Liver (tissue), 9 donors: ENCODE measurements around the gene HMX3. TPM values are rescaled to one million over a fixed set of nuclear protein-coding genes. Genes with fewer than 3 reads are reported as not detected.

Experiments
- DNase-seq: peaks from one replicate; pipeline ENCODE4 v3.0.0-alpha.2; 2017; ENCODE audit warnings: low spot score
- H3K27ac ChIP-seq, 2 donors: one replicate each; pipeline ENCODE4 v1.7.0; 2013; ENCODE audit warnings: inconsistent platforms in 2 of 2, low read length in 2 of 2, control low read depth in 1 of 2, low read depth in 1 of 2, mild to moderate bottlenecking in 1 of 2
- H3K27me3 ChIP-seq, 4 donors: one replicate each; pipeline versions ENCODE4 v1.6.1 to v1.7.0; 2013; ENCODE audit warnings: low read length in 3 of 4, inconsistent platforms in 1 of 4, mild to moderate bottlenecking in 1 of 4, moderate library complexity in 1 of 4; ENCODE audit not compliant: control insufficient read depth in 4 of 4, insufficient read depth in 4 of 4
- H3K36me3 ChIP-seq, 4 donors: one replicate each; pipeline versions ENCODE4 v1.6.1 to v1.7.0; 2013; ENCODE audit warnings: low read length in 3 of 4, mild to moderate bottlenecking in 3 of 4, low read depth in 1 of 4, moderate library complexity in 1 of 4; ENCODE audit not compliant: control insufficient read depth in 4 of 4, insufficient read depth in 3 of 4
- H3K4me1 ChIP-seq, 4 donors: one replicate each; pipeline versions ENCODE4 v1.6.1 to v1.7.0; 2013; ENCODE audit warnings: low read length in 3 of 4, mild to moderate bottlenecking in 3 of 4, moderate library complexity in 1 of 4; ENCODE audit not compliant: control insufficient read depth in 4 of 4, insufficient read depth in 4 of 4
- H3K4me3 ChIP-seq, 3 donors: one replicate each; pipeline versions ENCODE4 v1.6.1 to v1.7.0; 2013; ENCODE audit warnings: low read length in 3 of 3, control low read depth in 1 of 3, low read depth in 1 of 3, mild to moderate bottlenecking in 1 of 3
- H3K9ac ChIP-seq, 2 donors: one replicate each; pipeline ENCODE4 v1.7.0; 2013; ENCODE audit warnings: low read length in 2 of 2, mild to moderate bottlenecking in 2 of 2, moderate library complexity in 2 of 2, control low read depth in 1 of 2, low read depth in 1 of 2
- H3K9me3 ChIP-seq, 4 donors: one replicate each; pipeline versions ENCODE4 v1.6.1 to v1.7.0; 2013; ENCODE audit warnings: low read length in 3 of 4; ENCODE audit not compliant: control insufficient read depth in 4 of 4
- EGR1 ChIP-seq, 2 donors: IDR thresholded peaks; 2 replicates each; pipeline ENCODE4 v1.6.1; 2016 to 2018; ENCODE audit warnings: antibody characterized with exemption in 2 of 2, low read depth in 2 of 2
- FOXA2 ChIP-seq: IDR thresholded peaks from 2 replicates; pipeline ENCODE4 v1.6.1; 2016; ENCODE audit warnings: antibody characterized with exemption
- GABPA ChIP-seq, 2 donors: IDR thresholded peaks in 1 of 2; conservative IDR thresholded peaks in 1 of 2; 2 replicates each; pipeline ENCODE4 v1.6.1; 2016; ENCODE audit warnings: antibody characterized with exemption in 2 of 2, mild to moderate bottlenecking in 1 of 2, moderate library complexity in 1 of 2
- HNF4A ChIP-seq, 2 donors: conservative IDR thresholded peaks; 2 replicates each; pipeline ENCODE4 v1.6.1; 2016; ENCODE audit warnings: antibody characterized with exemption in 2 of 2, mild to moderate bottlenecking in 2 of 2
- HNF4G ChIP-seq: IDR thresholded peaks from 2 replicates; pipeline ENCODE4 v1.6.1; 2016; ENCODE audit warnings: antibody characterized with exemption
- JUND ChIP-seq, 2 donors: IDR thresholded peaks; 2 replicates each; pipeline ENCODE4 v1.6.1; 2016; ENCODE audit warnings: antibody characterized with exemption in 2 of 2
- NR2F2 ChIP-seq: IDR thresholded peaks from 2 replicates; pipeline ENCODE4 v1.6.1; 2016; ENCODE audit warnings: antibody characterized with exemption
- RXRA ChIP-seq, 2 donors: IDR thresholded peaks; 2 replicates each; pipeline ENCODE4 v1.6.1; 2017 to 2018; ENCODE audit warnings: antibody characterized with exemption in 2 of 2, mild to moderate bottlenecking in 1 of 2
- SP1 ChIP-seq: IDR thresholded peaks from 2 replicates; pipeline ENCODE4 v1.6.1; 2018; ENCODE audit warnings: antibody characterized with exemption, mild to moderate bottlenecking
- TAF1 ChIP-seq: conservative IDR thresholded peaks from 2 replicates; pipeline ENCODE4 v1.6.1; 2016; ENCODE audit warnings: antibody characterized with exemption, mild to moderate bottlenecking
- YY1 ChIP-seq: IDR thresholded peaks from 2 replicates; pipeline ENCODE4 v1.6.1; 2016; ENCODE audit warnings: antibody characterized with exemption, mild to moderate bottlenecking
- WGBS: extraction: QIAGEN DNeasy Blood & Tissue Kit; methylation state at CpG from one replicate; pipeline ENCODE4 v1.1.7; 2013; 5-methylcytosine and 5-hydroxymethylcytosine counted together
- polyA plus RNA-seq, 2 donors: library from polyadenylated mRNA; stranded (reverse) in 1 of 2; unstranded in 1 of 2; fragments of 200-250 nt in 1 of 2; fragments of >200 nt in 1 of 2; fragmentation: Nextera tagmentation in 1 of 2; extraction: Ambion mirVana in 1 of 2; gene quantifications; one replicate each; pipeline versions ENCODE4 v1.2.1 to v1.2.3, GENCODE V29; 2013 to 2015
- total RNA-seq, 2 donors: library from RNA; depleted of rRNA; stranded (reverse); fragments of >200 nt; gene quantifications; one replicate each; pipeline ENCODE4 v1.2.3, GENCODE V29; 2014
- TF ChIP-seq, protein P1 (sequence below): IDR thresholded peaks from 2 replicates; pipeline ENCODE4 v1.6.1; 2016; ENCODE audit warnings: antibody characterized with exemption, mild to moderate bottlenecking
- TF ChIP-seq, protein P2 (sequence below): IDR thresholded peaks from 2 replicates; pipeline ENCODE4 v1.6.1; 2016; ENCODE audit warnings: antibody characterized with exemption
- TF ChIP-seq, protein P3 (sequence below): IDR thresholded peaks from 2 replicates; pipeline ENCODE4 v1.6.1; 2016; ENCODE audit warnings: antibody characterized with exemption
- TF ChIP-seq, protein P4 (sequence below): fragments of 150-350 bp; IDR thresholded peaks from 2 replicates; pipeline ENCODE4 v1.5.1; 2017; ENCODE audit warnings: improper control_type of control experiment, low read depth, low read length; ENCODE audit not compliant: missing input control
- TF ChIP-seq, protein P5 (sequence below): IDR thresholded peaks from 2 replicates; pipeline ENCODE4 v1.6.1; 2016; ENCODE audit warnings: antibody characterized with exemption
- donor health status: healthy.
- donor health status: healthy.
- donor health status: healthy.
- donor health status: healthy.
- donor health status: healthy.

Gene HMX3
- total and polyA plus RNA-seq, 4 donors, result not detected

DNA sequence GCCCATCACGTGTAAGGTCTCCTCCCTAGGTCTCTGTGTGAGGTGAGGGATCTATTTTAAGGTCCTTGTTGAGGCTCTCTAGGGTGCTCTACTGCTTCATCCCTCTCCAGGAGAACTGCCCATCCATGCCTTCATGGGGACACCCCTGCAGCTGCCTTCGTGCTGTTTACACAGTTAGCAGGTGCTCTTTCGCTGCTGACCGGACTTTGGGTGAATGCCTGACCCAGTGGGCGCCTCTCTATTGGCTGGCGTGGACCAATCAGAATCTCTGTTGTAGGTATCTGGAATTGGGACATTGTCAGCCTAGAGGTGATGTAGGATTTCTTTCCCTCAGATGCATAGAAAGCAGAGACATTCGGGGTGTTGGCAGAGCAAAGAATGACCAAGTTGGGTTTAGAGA, 38.7 kb upstream of the HMX3 start:
- Histone ChIP-seq H3K27ac (no peak overlapping the region), H3K4me1 (no peaks in the 10 kb centered on the region), H3K4me3 (no peak overlapping the region), H3K27me3 (peaks cover 0 to 4% (median 0%) of the 10 kb centered on the region in 4 donors), H3K9ac (no peak overlapping the region), H3K9me3 (no peaks in the 10 kb centered on the region), H3K36me3 (no peaks in the 10 kb centered on the region)
- 75% methylated on average over 7 of the region's 7 CpGs for WGBS
- DNase-seq, result no peak
- no peak for TF ChIP-seq TAF1
- TF ChIP-seq, protein P1, sequence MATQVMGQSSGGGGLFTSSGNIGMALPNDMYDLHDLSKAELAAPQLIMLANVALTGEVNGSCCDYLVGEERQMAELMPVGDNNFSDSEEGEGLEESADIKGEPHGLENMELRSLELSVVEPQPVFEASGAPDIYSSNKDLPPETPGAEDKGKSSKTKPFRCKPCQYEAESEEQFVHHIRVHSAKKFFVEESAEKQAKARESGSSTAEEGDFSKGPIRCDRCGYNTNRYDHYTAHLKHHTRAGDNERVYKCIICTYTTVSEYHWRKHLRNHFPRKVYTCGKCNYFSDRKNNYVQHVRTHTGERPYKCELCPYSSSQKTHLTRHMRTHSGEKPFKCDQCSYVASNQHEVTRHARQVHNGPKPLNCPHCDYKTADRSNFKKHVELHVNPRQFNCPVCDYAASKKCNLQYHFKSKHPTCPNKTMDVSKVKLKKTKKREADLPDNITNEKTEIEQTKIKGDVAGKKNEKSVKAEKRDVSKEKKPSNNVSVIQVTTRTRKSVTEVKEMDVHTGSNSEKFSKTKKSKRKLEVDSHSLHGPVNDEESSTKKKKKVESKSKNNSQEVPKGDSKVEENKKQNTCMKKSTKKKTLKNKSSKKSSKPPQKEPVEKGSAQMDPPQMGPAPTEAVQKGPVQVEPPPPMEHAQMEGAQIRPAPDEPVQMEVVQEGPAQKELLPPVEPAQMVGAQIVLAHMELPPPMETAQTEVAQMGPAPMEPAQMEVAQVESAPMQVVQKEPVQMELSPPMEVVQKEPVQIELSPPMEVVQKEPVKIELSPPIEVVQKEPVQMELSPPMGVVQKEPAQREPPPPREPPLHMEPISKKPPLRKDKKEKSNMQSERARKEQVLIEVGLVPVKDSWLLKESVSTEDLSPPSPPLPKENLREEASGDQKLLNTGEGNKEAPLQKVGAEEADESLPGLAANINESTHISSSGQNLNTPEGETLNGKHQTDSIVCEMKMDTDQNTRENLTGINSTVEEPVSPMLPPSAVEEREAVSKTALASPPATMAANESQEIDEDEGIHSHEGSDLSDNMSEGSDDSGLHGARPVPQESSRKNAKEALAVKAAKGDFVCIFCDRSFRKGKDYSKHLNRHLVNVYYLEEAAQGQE, result no peak
- TF ChIP-seq, protein P2, sequence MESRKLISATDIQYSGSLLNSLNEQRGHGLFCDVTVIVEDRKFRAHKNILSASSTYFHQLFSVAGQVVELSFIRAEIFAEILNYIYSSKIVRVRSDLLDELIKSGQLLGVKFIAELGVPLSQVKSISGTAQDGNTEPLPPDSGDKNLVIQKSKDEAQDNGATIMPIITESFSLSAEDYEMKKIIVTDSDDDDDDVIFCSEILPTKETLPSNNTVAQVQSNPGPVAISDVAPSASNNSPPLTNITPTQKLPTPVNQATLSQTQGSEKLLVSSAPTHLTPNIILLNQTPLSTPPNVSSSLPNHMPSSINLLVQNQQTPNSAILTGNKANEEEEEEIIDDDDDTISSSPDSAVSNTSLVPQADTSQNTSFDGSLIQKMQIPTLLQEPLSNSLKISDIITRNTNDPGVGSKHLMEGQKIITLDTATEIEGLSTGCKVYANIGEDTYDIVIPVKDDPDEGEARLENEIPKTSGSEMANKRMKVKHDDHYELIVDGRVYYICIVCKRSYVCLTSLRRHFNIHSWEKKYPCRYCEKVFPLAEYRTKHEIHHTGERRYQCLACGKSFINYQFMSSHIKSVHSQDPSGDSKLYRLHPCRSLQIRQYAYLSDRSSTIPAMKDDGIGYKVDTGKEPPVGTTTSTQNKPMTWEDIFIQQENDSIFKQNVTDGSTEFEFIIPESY, result no peak
- TF ChIP-seq NR2F2, result no peak
- TF ChIP-seq YY1, result no peak
- TF ChIP-seq, protein P3, sequence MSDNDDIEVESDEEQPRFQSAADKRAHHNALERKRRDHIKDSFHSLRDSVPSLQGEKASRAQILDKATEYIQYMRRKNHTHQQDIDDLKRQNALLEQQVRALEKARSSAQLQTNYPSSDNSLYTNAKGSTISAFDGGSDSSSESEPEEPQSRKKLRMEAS, result no peak
- no peak for TF ChIP-seq FOXA2

DNA sequence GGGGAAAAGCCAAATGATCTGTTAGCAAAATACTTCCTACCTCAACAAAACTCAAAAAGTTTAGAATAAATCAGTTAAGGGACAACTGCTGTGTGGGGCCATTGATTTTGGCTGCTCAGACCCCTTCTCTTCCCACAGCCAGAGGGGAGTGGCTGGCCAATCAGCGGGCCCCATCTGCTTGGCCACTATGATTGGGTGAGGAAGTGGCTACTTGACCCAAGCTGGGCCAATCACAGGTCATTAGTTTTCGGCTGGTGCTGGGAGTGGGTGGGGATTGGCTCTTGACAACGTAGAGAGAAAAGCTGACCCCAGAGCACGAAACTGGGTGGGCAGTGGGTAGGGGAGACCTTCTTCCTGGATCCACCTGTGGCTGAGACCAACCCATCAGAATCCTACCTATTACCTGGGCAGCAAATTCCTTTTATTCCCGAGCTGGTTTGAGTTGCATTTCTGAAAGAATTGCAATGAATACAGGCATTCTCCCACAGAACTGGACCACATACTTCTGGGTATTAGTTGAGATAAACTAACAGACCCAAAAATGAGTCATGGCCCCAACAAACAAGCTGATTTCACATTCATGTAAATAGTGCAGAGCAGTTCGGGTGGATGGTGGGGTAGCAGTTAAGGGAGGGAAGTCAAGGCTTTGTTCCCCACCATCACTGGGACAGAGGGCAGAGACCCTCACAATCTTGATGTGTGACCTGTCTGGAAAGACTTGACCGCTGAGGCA, 35.6 kb upstream of the HMX3 start:
- no peaks in the 10 kb centered on the region for H3K9me3 ChIP-seq
- no peak overlapping the region for H3K27ac ChIP-seq
- H3K4me1 ChIP-seq, result no peaks in the 10 kb centered on the region
- no peak for DNase-seq
- WGBS, result 90% methylated on average over 7 of the region's 7 CpGs
- H3K36me3 ChIP-seq, result no peaks in the 10 kb centered on the region
- no peak overlapping the region for H3K4me3 ChIP-seq
- peaks cover 0 to 4% (median 0%) of the 10 kb centered on the region in 4 donors for H3K27me3 ChIP-seq
- H3K9ac ChIP-seq, result no peak overlapping the region
- TF ChIP-seq HNF4A (conservative IDR thresholded peaks at IDR 0.05), result no peak
- TF ChIP-seq, protein P1, result no peak
- no peak for TF ChIP-seq NR2F2
- TF ChIP-seq SP1, result no peak
- TF ChIP-seq, protein P4, sequence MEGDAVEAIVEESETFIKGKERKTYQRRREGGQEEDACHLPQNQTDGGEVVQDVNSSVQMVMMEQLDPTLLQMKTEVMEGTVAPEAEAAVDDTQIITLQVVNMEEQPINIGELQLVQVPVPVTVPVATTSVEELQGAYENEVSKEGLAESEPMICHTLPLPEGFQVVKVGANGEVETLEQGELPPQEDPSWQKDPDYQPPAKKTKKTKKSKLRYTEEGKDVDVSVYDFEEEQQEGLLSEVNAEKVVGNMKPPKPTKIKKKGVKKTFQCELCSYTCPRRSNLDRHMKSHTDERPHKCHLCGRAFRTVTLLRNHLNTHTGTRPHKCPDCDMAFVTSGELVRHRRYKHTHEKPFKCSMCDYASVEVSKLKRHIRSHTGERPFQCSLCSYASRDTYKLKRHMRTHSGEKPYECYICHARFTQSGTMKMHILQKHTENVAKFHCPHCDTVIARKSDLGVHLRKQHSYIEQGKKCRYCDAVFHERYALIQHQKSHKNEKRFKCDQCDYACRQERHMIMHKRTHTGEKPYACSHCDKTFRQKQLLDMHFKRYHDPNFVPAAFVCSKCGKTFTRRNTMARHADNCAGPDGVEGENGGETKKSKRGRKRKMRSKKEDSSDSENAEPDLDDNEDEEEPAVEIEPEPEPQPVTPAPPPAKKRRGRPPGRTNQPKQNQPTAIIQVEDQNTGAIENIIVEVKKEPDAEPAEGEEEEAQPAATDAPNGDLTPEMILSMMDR, result no peak
- TF ChIP-seq, protein P5, sequence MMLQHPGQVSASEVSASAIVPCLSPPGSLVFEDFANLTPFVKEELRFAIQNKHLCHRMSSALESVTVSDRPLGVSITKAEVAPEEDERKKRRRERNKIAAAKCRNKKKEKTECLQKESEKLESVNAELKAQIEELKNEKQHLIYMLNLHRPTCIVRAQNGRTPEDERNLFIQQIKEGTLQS, result no peak
- TF ChIP-seq RXRA (IDR thresholded peaks at IDR 0.05), result no peak
- TF ChIP-seq, protein P3, result no peak
- TF ChIP-seq GABPA (IDR thresholded peaks at IDR 0.05 in 1 of 2, conservative IDR thresholded peaks at IDR 0.05 in 1 of 2), result no peak
- TF ChIP-seq, protein P2, result no peak
- no peak for TF ChIP-seq YY1
- TF ChIP-seq HNF4G, result no peak
- TF ChIP-seq FOXA2, result no peak
- TF ChIP-seq JUND (IDR thresholded peaks at IDR 0.05), result no peak
- no peak for TF ChIP-seq TAF1
- TF ChIP-seq EGR1 (IDR thresholded peaks at IDR 0.05; ENCODE audit: low read depth in 2 of 2), result no peak
